ENCODE data around the gene MAP2K2.

DNA sequence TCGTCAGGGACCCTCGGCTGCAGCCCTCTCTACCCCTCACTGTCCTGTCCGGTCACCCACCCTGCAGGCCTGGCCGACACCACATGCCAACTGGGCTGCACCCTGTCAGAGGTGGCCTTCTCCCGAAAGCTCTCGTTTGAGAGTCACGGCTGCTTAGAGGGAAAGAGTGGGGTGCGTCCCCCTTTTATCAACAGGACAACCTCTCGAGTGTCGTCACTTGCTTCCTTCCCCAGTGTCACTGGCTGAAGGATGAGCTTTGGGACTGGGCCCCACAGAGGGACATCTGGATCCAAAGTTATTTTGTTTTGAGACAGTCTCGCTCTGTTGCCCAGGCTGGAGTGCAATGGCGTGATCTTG lies 28.5 kb downstream of the MAP2K2 start:
- TF ChIP-seq EZH2 (IDR thresholded peaks at IDR 0.05) (no peak), POLR2AphosphoS5 (IDR thresholded peaks at IDR 0.05; ENCODE audit: borderline replicate concordance, low read depth, low read length) (no peak)

Measured in SK-N-MC (cell line).